GM23248 (cell line): ENCODE measurements around the gene SCAMP4. TPM values are rescaled to one million over a fixed set of nuclear protein-coding genes. Genes with fewer than 3 reads are reported as not detected.

ENCODE experiments used
- DNase-seq: peaks from one replicate; pipeline ENCODE4 v3.0.0-alpha.2; 2015
- H2AFZ ChIP-seq: fragments of 200-600 bp; sonication (generic); 2 replicates; pipeline ENCODE4 v1.6.1; 2016; ENCODE audit warnings: antibody characterized with exemption
- H3F3A ChIP-seq: fragments of 200-600 bp; sonication (generic); 2 replicates; pipeline ENCODE4 v1.6.1; 2016; ENCODE audit warnings: mild to moderate bottlenecking, antibody characterized with exemption, mixed run types; ENCODE audit not compliant: insufficient read depth
- H3K27ac ChIP-seq: fragments of 200-600 bp; sonication (generic); 2 replicates; pipeline ENCODE4 v1.5.1; 2016; ENCODE audit warnings: mild to moderate bottlenecking
- H3K27me3 ChIP-seq: fragments of 200-600 bp; sonication (generic); replicated peaks from 2 replicates; pipeline ENCODE4 v1.6.1; 2016; ENCODE audit warnings: mild to moderate bottlenecking; ENCODE audit not compliant: insufficient read depth
- H3K36me3 ChIP-seq: fragments of 200-600 bp; sonication (generic); 2 replicates; pipeline ENCODE4 v1.6.1; 2016; ENCODE audit warnings: low read depth, mild to moderate bottlenecking
- H3K4me1 ChIP-seq: fragments of 200-600 bp; sonication (generic); 2 replicates; pipeline ENCODE4 v1.6.1; 2016; ENCODE audit warnings: mild to moderate bottlenecking; ENCODE audit not compliant: insufficient read depth
- H3K4me2 ChIP-seq: fragments of 200-600 bp; sonication (generic); one replicate; pipeline ENCODE4 v1.6.1; 2016; ENCODE audit warnings: mild to moderate bottlenecking; ENCODE audit not compliant: unreplicated experiment
- H3K4me3 ChIP-seq: fragments of 200-600 bp; sonication (generic); 2 replicates; pipeline ENCODE4 v1.5.1; 2016; ENCODE audit warnings: mild to moderate bottlenecking
- H3K79me2 ChIP-seq: fragments of 200-600 bp; sonication (generic); 2 replicates; pipeline ENCODE4 v1.6.1; 2016; ENCODE audit warnings: mild to moderate bottlenecking; ENCODE audit not compliant: insufficient read depth
- H3K9ac ChIP-seq: fragments of 200-600 bp; sonication (generic); 2 replicates; pipeline ENCODE4 v1.6.1; 2016; ENCODE audit warnings: mild to moderate bottlenecking
- H3K9me2 ChIP-seq: fragments of 200-600 bp; sonication (generic); 2 replicates; pipeline ENCODE4 v1.6.1; 2016; ENCODE audit warnings: mixed run types, mild to moderate bottlenecking, moderate library complexity; ENCODE audit not compliant: insufficient read depth
- H3K9me3 ChIP-seq: fragments of 200-600 bp; sonication (generic); one replicate; pipeline ENCODE4 v1.6.1; 2017; ENCODE audit warnings: low read depth
- H4K20me1 ChIP-seq: fragments of 200-600 bp; sonication (generic); 2 replicates; pipeline ENCODE4 v1.6.0; 2016; ENCODE audit not compliant: insufficient read depth
- EZH2 ChIP-seq: fragments of 200-600 bp; sonication (generic); IDR thresholded peaks from 2 replicates; pipeline ENCODE4 v1.6.1; 2018; ENCODE audit warnings: antibody characterized with exemption, mild to moderate bottlenecking; ENCODE audit not compliant: insufficient read depth, poor library complexity, severe bottlenecking
- EZH2phosphoT487 ChIP-seq: fragments of 200-600 bp; sonication (generic); IDR thresholded peaks from 2 replicates; pipeline ENCODE4 v1.6.1; 2018; ENCODE audit warnings: antibody characterized with exemption, moderate library complexity, mild to moderate bottlenecking, low read depth; ENCODE audit not compliant: insufficient read depth
- WGBS, 2 experiments: methylation state at CpG; one replicate each; pipeline ENCODE4 v1.1.6; 2015 to 2017; ENCODE audit warnings: low lambda C conversion rate in 2 of 2, low coverage in 1 of 2; ENCODE audit errors: missing lambda C conversion rate in 2 of 2; 5-methylcytosine and 5-hydroxymethylcytosine counted together
- in situ Hi-C: fragments of 300-500 bp; cut with MboI; formaldehyde crosslinking; loops from 2 replicates; pipeline ENCODE4 v1.15.0; 2020
- polyA plus RNA-seq: library from polyadenylated mRNA; unstranded; fragments of >200 nt; fragmentation: Nextera tagmentation; extraction: Ambion mirVana; gene quantifications from 2 replicates; pipeline ENCODE4 v1.2.1, GENCODE V29; 2016
- total RNA-seq: library from RNA; depleted of rRNA; stranded (reverse); fragments of >200 nt; shearing (Covaris generic); gene quantifications from 2 replicates; pipeline ENCODE4 v1.2.3, GENCODE V29; 2014

The SCAMP4 gene
- total and polyA plus RNA-seq, 2 experiments from 2014 or later, result 73.9 to 110 TPM

DNA sequence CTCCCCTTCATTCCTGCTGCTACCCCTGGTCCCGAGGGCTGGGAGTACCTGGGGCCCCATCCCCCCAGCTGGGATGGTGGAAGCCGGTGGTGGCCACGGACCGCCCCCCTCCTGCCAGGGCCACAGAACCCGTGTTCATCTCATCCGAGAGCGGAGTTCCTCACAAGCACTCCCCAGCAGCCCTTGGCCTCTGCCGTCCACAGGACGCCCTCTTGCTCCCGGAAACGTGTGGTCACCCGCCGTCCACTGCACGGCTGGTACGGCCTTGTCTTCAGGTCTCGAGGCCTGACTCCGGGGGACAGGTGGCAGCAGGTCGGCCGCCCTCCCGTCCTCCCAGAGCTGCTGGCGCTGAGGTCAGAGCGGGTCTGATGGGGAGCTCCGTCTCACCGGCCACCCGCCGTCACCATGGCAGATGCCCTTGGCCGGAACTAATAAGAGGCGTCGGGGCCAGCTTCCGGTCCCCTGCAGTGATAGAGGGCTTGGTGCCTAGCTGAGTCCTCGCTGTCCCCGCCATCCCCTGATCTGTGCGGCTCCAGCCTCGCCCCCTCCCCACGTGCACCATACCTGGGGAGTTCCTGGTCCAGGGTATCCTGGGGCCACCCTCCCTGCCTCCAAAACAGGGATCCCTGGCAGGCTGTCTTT lies 19.2 kb downstream of the SCAMP4 start:
- Histone ChIP-seq H3K4me3 (no peak overlapping the region), H3K36me3 (no peaks in the 10 kb centered on the region; the same call in 1 of the 2 replicates), H3K9me2 (no peaks in the 10 kb centered on the region), H3K27me3 (no peaks in the 10 kb centered on the region), H3K79me2 (no peaks in the 10 kb centered on the region), H2AFZ (no peak overlapping the region), H3F3A (no peaks in the 10 kb centered on the region; the same call in 1 of the 2 replicates), H3K9ac (no peak overlapping the region), H3K4me1 (no peaks in the 10 kb centered on the region), H3K27ac (no peak overlapping the region), H3K9me3 (no peaks in the 10 kb centered on the region), H4K20me1 (no peaks in the 10 kb centered on the region), H3K4me2 (no peak overlapping the region)
- TF ChIP-seq EZH2 (no peak), EZH2phosphoT487 (no peak)
- 88 to 93% methylated on average over 26 to 29 of the region's 35 CpGs for WGBS, 2 experiments
- in situ Hi-C loops, result no loop called here
- no peak for DNase-seq

DNA sequence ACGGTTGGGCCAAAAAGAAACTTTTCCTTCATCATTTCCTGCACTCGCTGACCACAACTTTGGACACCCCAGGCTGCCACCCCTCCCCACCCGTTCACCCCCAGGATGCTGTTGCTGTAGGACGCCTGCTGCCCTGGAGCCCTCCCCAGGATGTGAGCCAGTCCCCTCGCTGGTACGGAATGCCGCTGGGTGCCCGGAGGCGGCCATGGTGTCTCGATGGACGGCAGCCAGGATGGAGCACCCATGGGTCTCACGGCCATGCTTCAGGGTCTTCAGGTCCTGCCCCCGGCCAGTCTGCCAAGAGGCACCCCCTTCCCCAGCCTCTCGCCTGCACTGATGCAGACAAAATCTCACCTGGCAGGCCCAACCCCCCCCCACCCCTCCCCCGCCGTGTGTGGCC lies 20.3 kb downstream of the SCAMP4 start:
- peaks cover 4% of the 10 kb centered on the region; the same call in 1 of the 2 replicates for H3K4me1 ChIP-seq
- no peak overlapping the region for H2AFZ ChIP-seq
- no peak overlapping the region for H3K27ac ChIP-seq
- DNase-seq, result no peak
- no peak overlapping the region for H3K4me3 ChIP-seq
- no peaks in the 10 kb centered on the region for H4K20me1 ChIP-seq
- WGBS, 2 experiments, result 81 to 92% methylated on average over 8 to 16 of the region's 16 CpGs
- H3F3A ChIP-seq, result no peaks in the 10 kb centered on the region; the same call in 1 of the 2 replicates
- H3K9me2 ChIP-seq, result no peaks in the 10 kb centered on the region
- no peak overlapping the region for H3K9ac ChIP-seq
- no peak for TF ChIP-seq EZH2
- no peak for TF ChIP-seq EZH2phosphoT487
- H3K79me2 ChIP-seq, result no peaks in the 10 kb centered on the region
- H3K36me3 ChIP-seq, result no peaks in the 10 kb centered on the region; the same call in 1 of the 2 replicates
- in situ Hi-C loops, result no loop called here
- no peaks in the 10 kb centered on the region for H3K27me3 ChIP-seq
- H3K9me3 ChIP-seq, result no peaks in the 10 kb centered on the region
- H3K4me2 ChIP-seq, result no peak overlapping the region

DNA sequence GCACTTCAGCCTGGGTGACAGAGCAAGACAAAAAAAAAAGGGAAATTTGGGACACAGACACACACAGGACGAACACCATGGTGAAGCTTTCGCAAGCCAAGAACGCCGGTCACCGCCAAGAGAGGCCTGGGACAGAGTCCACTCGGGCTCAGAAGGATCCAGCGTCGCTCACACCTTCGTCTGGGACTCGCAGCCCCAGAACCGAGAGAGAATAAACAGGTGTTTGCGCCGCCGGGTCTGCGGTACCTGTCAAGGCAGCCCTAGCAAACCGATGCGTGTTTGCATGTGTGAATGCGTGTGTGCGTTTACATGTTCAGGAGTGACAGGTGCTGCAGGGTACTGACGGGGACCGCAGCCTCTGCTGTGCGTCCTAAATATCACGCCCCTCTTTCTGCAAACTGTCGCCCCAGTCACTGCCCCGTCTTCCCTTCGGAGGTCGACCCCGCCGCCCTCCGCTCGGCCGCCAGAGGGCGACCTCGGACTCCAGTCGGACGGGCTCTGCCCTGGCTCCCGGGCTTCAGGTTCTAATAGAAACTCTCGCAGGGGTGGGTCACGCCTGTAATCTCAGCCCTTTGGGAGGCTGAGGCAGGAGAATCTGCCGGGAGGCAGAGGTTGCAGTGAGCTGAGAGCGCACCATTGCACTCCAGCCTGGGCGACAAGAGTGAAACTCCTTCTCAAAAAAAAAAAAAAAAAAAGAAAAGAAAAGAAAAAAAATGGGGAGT lies 24.0 kb downstream of the SCAMP4 start:
- Histone ChIP-seq H2AFZ (peak overlapping the region; percentile 75), H3K36me3 (no peaks in the 10 kb centered on the region; the same call in 1 of the 2 replicates), H3F3A (no peaks in the 10 kb centered on the region; the same call in 1 of the 2 replicates), H3K4me1 (peaks cover 4% of the 10 kb centered on the region; the same call in 1 of the 2 replicates), H3K79me2 (no peaks in the 10 kb centered on the region), H3K9ac (peak overlapping the region; percentile 69), H3K4me3 (peak overlapping the region; percentile 64), H3K4me2 (peak overlapping the region; percentile 86), H4K20me1 (no peaks in the 10 kb centered on the region), H3K9me3 (no peaks in the 10 kb centered on the region), H3K9me2 (no peaks in the 10 kb centered on the region), H3K27ac (no peak overlapping the region), H3K27me3 (no peaks in the 10 kb centered on the region)
- TF ChIP-seq EZH2phosphoT487, result no peak
- TF ChIP-seq EZH2, result no peak
- peak; percentile 89 for DNase-seq
- in situ Hi-C loops, result no loop called here
- WGBS, 2 experiments, result 13 to 14% methylated on average over 40 to 42 of the region's 42 CpGs

DNA sequence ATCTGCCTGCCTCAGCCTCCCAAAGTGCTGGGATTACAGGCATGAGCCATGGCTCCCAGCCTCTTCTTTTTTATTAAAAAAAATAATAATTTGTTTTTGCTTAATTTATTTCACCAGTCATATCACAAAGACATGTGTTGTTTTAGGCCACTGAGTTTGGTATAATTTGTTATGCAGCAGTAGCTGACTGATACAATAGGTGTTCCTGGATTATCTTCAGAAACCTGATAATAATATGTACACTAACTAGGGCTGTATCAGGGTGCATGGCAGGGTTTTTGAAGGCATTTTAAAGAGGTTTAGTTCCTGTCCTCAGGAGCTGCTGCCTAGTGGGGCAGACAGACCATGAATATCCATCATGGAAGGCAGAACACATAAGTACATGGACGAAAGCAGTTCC lies 26.2 kb downstream of the SCAMP4 start:
- WGBS, 2 experiments, result 95 to 96% methylated on average over 1 of the region's 1 CpG
- no peak for DNase-seq
- H3F3A ChIP-seq, result no peaks in the 10 kb centered on the region; the same call in 1 of the 2 replicates
- no peak overlapping the region for H3K4me2 ChIP-seq
- H3K79me2 ChIP-seq, result no peaks in the 10 kb centered on the region
- H3K9ac ChIP-seq, result no peak overlapping the region
- no peak overlapping the region for H2AFZ ChIP-seq
- no peaks in the 10 kb centered on the region for H3K36me3 ChIP-seq
- no peaks in the 10 kb centered on the region for H3K9me3 ChIP-seq
- no peak overlapping the region for H3K27ac ChIP-seq
- in situ Hi-C loops, result loop anchor here (10.0 kb wide), 1 partner anchor 153 kb away; no protein-coding TSS in a partner anchor
- H4K20me1 ChIP-seq, result no peaks in the 10 kb centered on the region
- no peak for TF ChIP-seq EZH2
- no peak for TF ChIP-seq EZH2phosphoT487
- peaks cover 4% of the 10 kb centered on the region; the same call in 1 of the 2 replicates for H3K4me1 ChIP-seq
- no peaks in the 10 kb centered on the region for H3K9me2 ChIP-seq
- H3K4me3 ChIP-seq, result no peak overlapping the region
- H3K27me3 ChIP-seq, result no peaks in the 10 kb centered on the region
